D721Med (cell line): Measurements from ENCODE around the gene ZKSCAN2.

Source experiments
- DNase-seq: peaks from one replicate; pipeline ENCODE4 v3.0.0; 2011; ENCODE audit warnings: low spot score; ENCODE audit not compliant: insufficient read length
- FAIRE-seq: peaks from 2 replicates; lab custom pipeline; 2011; peaks lifted over from hg19 to GRCh38; lab: Jason Lieb, UNC
- CTCF ChIP-seq: IDR thresholded peaks from 2 replicates; pipeline ENCODE4 v1.5.1; 2012; ENCODE audit warnings: mild to moderate bottlenecking, control low read depth; ENCODE audit not compliant: insufficient read depth; ENCODE audit errors: missing control alignments

The ZKSCAN2 gene

GRCh38 chr16:25189305-25189704 lies 68.3 kb downstream of the ZKSCAN2 start:
- FAIRE-seq (no peak), DNase-seq (no peak)
- TF ChIP-seq CTCF = no peak

GRCh38 chr16:25187491-25187795 lies 70.2 kb downstream of the ZKSCAN2 start:
- FAIRE-seq (no peak), DNase-seq (no peak)
- TF ChIP-seq CTCF = no peak
